ENCODE results near the gene DOCK10.

The DOCK10 gene

GRCh38 chr2:224958462-224958857 is 83.8 kb downstream of the DOCK10 start:
- DNase-seq (ENCODE audit: low read depth), result no peak
- no peak overlapping the region for H3K4me3 ChIP-seq (ENCODE audit: low read depth, low read length)

GRCh38 chr2:224957540-224958461 is 84.5 kb downstream of the DOCK10 start:
- no peak for TF ChIP-seq POLR2A (IDR thresholded peaks at IDR 0.05; ENCODE audit: extremely low read depth, insufficient read length)
- TF ChIP-seq MAX (IDR thresholded peaks at IDR 0.05; ENCODE audit: low read depth, low read length), result no peak
- TF ChIP-seq MYC (IDR thresholded peaks at IDR 0.05; ENCODE audit: low read depth, low read length), result no peak
- TF ChIP-seq CTCF (IDR thresholded peaks at IDR 0.05; ENCODE audit: low read depth, low read length), result no peak
- H3K4me3 ChIP-seq (ENCODE audit: low read depth, low read length), result no peak overlapping the region
- no peak for DNase-seq (ENCODE audit: low read depth)

More at GRCh38 chr2:224958462-224958857, 83.8 kb downstream of the DOCK10 start:
- TF ChIP-seq MAX (IDR thresholded peaks at IDR 0.05; ENCODE audit: low read depth, low read length), result no peak
- TF ChIP-seq POLR2A (IDR thresholded peaks at IDR 0.05; ENCODE audit: extremely low read depth, insufficient read length), result no peak
- TF ChIP-seq CTCF (IDR thresholded peaks at IDR 0.05; ENCODE audit: low read depth, low read length), result no peak
- no peak for TF ChIP-seq MYC (IDR thresholded peaks at IDR 0.05; ENCODE audit: low read depth, low read length)

- H3K4me3 ChIP-seq (ENCODE audit: low read depth, low read length), result no peak overlapping the region
- TF ChIP-seq MAX (IDR thresholded peaks at IDR 0.05; ENCODE audit: low read depth, low read length) (no peak), CTCF (IDR thresholded peaks at IDR 0.05; ENCODE audit: low read depth, low read length) (no peak), MYC (IDR thresholded peaks at IDR 0.05; ENCODE audit: low read depth, low read length) (no peak), POLR2A (IDR thresholded peaks at IDR 0.05; ENCODE audit: extremely low read depth, insufficient read length) (no peak)
- DNase-seq (ENCODE audit: low read depth), result no peak
These were observed 85.6 kb downstream of the DOCK10 start for GRCh38 chr2:224956706-224957105.

GRCh38 chr2:224954980-224955379 is 87.3 kb downstream of the DOCK10 start:
- H3K4me3 ChIP-seq (ENCODE audit: low read depth, low read length), result no peak overlapping the region
- no peak for DNase-seq (ENCODE audit: low read depth)
- TF ChIP-seq MYC (IDR thresholded peaks at IDR 0.05; ENCODE audit: low read depth, low read length) (no peak), POLR2A (IDR thresholded peaks at IDR 0.05; ENCODE audit: extremely low read depth, insufficient read length) (no peak), CTCF (IDR thresholded peaks at IDR 0.05; ENCODE audit: low read depth, low read length) (no peak), MAX (IDR thresholded peaks at IDR 0.05; ENCODE audit: low read depth, low read length) (no peak)

GRCh38 chr2:224952936-224953657 is 89.2 kb downstream of the DOCK10 start:
- DNase-seq (ENCODE audit: low read depth), result peak; percentile 90
- TF ChIP-seq POLR2A (IDR thresholded peaks at IDR 0.05; ENCODE audit: extremely low read depth, insufficient read length) (no peak), MYC (IDR thresholded peaks at IDR 0.05; ENCODE audit: low read depth, low read length) (no peak), MAX (IDR thresholded peaks at IDR 0.05; ENCODE audit: low read depth, low read length) (no peak), CTCF (IDR thresholded peaks at IDR 0.05; ENCODE audit: low read depth, low read length) (no peak)

More at GRCh38 chr2:224952936-224953657, 89.2 kb downstream of the DOCK10 start:
- H3K4me3 ChIP-seq (ENCODE audit: low read depth, low read length), result no peak overlapping the region
